Neural progenitor cell (in vitro differentiated cells): ENCODE measurements around the gene RAB31. TPM values are rescaled to one million over a fixed set of nuclear protein-coding genes. Genes with fewer than 3 reads are reported as not detected.

Experiments
- DNase-seq: peaks from one replicate; pipeline ENCODE4 v3.0.0-alpha.2; 2016; ENCODE audit warnings: low spot score
- H2AFZ ChIP-seq: fragments of 200-600 bp; sonication (generic); replicated peaks from 2 replicates; pipeline ENCODE4 v1.6.1; 2016; ENCODE audit warnings: antibody characterized with exemption
- H3F3A ChIP-seq: fragments of 200-600 bp; sonication (generic); 2 replicates; pipeline ENCODE4 v1.6.1; 2016; ENCODE audit warnings: antibody characterized with exemption, low read depth
- H3K27ac ChIP-seq: fragments of 200-600 bp; sonication (generic); 2 replicates; pipeline ENCODE4 v1.5.1; 2016; ENCODE audit warnings: mild to moderate bottlenecking
- H3K27me3 ChIP-seq: fragments of 200-600 bp; sonication (generic); 2 replicates; pipeline ENCODE4 v1.6.1; 2016; ENCODE audit warnings: mild to moderate bottlenecking, moderate library complexity
- H3K36me3 ChIP-seq: fragments of 200-600 bp; sonication (generic); 2 replicates; pipeline ENCODE4 v1.5.1; 2016
- H3K4me1 ChIP-seq: fragments of 200-600 bp; sonication (generic); 2 replicates; pipeline ENCODE4 v1.6.1; 2016; ENCODE audit warnings: mixed run types
- H3K4me2 ChIP-seq: fragments of 200-600 bp; sonication (generic); 2 replicates; pipeline ENCODE4 v1.6.1; 2016
- H3K4me3 ChIP-seq: fragments of 200-600 bp; sonication (generic); 2 replicates; pipeline ENCODE4 v1.5.1; 2016
- H3K79me2 ChIP-seq: fragments of 200-600 bp; sonication (generic); 2 replicates; pipeline ENCODE4 v1.6.1; 2016; ENCODE audit warnings: low read depth
- H3K9ac ChIP-seq: fragments of 200-600 bp; sonication (generic); 2 replicates; pipeline ENCODE4 v1.6.1; 2016
- H3K9me3 ChIP-seq: fragments of 200-600 bp; sonication (generic); 2 replicates; pipeline ENCODE4 v1.5.1; 2016; ENCODE audit warnings: low read depth
- H4K20me1 ChIP-seq: fragments of 200-600 bp; sonication (generic); 2 replicates; pipeline ENCODE4 v1.6.1; 2016; ENCODE audit warnings: low read depth
- H3K27ac Mint-ChIP-seq: 3 replicates; pipeline ENCODE4 v1.8.0; 2021; ENCODE audit warnings: mixed read lengths
- H3K27me3 Mint-ChIP-seq: 2 replicates; pipeline ENCODE4 v1.8.0; 2022; ENCODE audit warnings: low read depth, mild to moderate bottlenecking, inconsistent platforms, moderate library complexity, mixed read lengths; ENCODE audit not compliant: insufficient read depth
- H3K36me3 Mint-ChIP-seq: 3 replicates; pipeline ENCODE4 v1.8.0; 2021; ENCODE audit warnings: mixed read lengths
- H3K4me1 Mint-ChIP-seq: 3 replicates; pipeline ENCODE4 v1.8.0; 2021; ENCODE audit warnings: mixed read lengths
- H3K4me3 Mint-ChIP-seq: 3 replicates; pipeline ENCODE4 v1.8.0; 2021; ENCODE audit warnings: mild to moderate bottlenecking, moderate library complexity, mixed read lengths
- H3K9me3 Mint-ChIP-seq: 3 replicates; pipeline ENCODE4 v1.8.0; 2020; ENCODE audit warnings: mixed read lengths
- CTCF ChIP-seq: fragments of 200-600 bp; sonication (generic); IDR thresholded peaks from 2 replicates; pipeline ENCODE4 v1.5.1; 2017; ENCODE audit warnings: antibody characterized with exemption, mild to moderate bottlenecking
- EZH2 ChIP-seq: fragments of 200-600 bp; sonication (generic); IDR thresholded peaks from 2 replicates; pipeline ENCODE4 v1.6.1; 2017; ENCODE audit warnings: antibody characterized with exemption, mild to moderate bottlenecking, moderate library complexity
- EZH2phosphoT487 ChIP-seq: fragments of 200-600 bp; sonication (generic); IDR thresholded peaks from 2 replicates; pipeline ENCODE4 v1.6.1; 2017; ENCODE audit warnings: antibody characterized with exemption
- total RNA-seq: library from RNA; depleted of rRNA; stranded (reverse); fragments of >200 nt; gene quantifications from 2 replicates; pipeline ENCODE4 v1.2.3, GENCODE V29; 2015; ENCODE audit warnings: low replicate concordance

The RAB31 gene
- total RNA-seq, 1 donor from 2014 or later = 5.0 TPM

GRCh38 chr18:9683418-9684396, 24.4 kb upstream of the RAB31 start:
- H2AFZ ChIP-seq = no peak overlapping the region
- no peaks in the 10 kb centered on the region for H3K79me2 ChIP-seq
- TF ChIP-seq EZH2 = no peak
- peak; percentile 10 for TF ChIP-seq CTCF
- TF ChIP-seq EZH2phosphoT487 = no peak
- H3K27ac Mint-ChIP-seq = no peak overlapping the region
- H3K36me3 Mint-ChIP-seq = no peaks in the 10 kb centered on the region
- peaks cover 9% of the 10 kb centered on the region for H3K27me3 Mint-ChIP-seq
- H4K20me1 ChIP-seq = no peaks in the 10 kb centered on the region
- no peaks in the 10 kb centered on the region for H3K4me1 Mint-ChIP-seq
- no peak overlapping the region for H3K27ac ChIP-seq
- no peaks in the 10 kb centered on the region for H3K27me3 ChIP-seq
- peaks cover 7% of the 10 kb centered on the region for H3K4me1 ChIP-seq
- H3K9me3 ChIP-seq = no peaks in the 10 kb centered on the region
- H3K4me3 ChIP-seq = no peak overlapping the region
- H3K36me3 ChIP-seq = no peaks in the 10 kb centered on the region
- no peak for DNase-seq
- no peak overlapping the region for H3K9ac ChIP-seq
- no peak overlapping the region for H3K4me2 ChIP-seq
- H3F3A ChIP-seq = no peaks in the 10 kb centered on the region
- H3K9me3 Mint-ChIP-seq = peaks cover 1% of the 10 kb centered on the region
- H3K4me3 Mint-ChIP-seq = no peak overlapping the region

- Histone ChIP-seq H3K4me3 (no peak overlapping the region), H2AFZ (no peak overlapping the region)
Measured at GRCh38 chr18:9684881-9685614, 23.1 kb upstream of the RAB31 start.

GRCh38 chr18:9685615-9685890, 22.5 kb upstream of the RAB31 start:
- Mint-ChIP-seq H3K27ac (no peak overlapping the region), H3K9me3 (no peaks in the 10 kb centered on the region), H3K4me3 (no peak overlapping the region), H3K27me3 (peaks cover 7% of the 10 kb centered on the region), H3K36me3 (no peaks in the 10 kb centered on the region), H3K4me1 (no peaks in the 10 kb centered on the region)
- H3K4me2 ChIP-seq = no peak overlapping the region
- H2AFZ ChIP-seq = no peak overlapping the region
- no peak overlapping the region for H3K4me3 ChIP-seq
- no peak overlapping the region for H3K27ac ChIP-seq
- no peak for DNase-seq
- no peaks in the 10 kb centered on the region for H3K79me2 ChIP-seq
- H4K20me1 ChIP-seq = no peaks in the 10 kb centered on the region
- H3K9me3 ChIP-seq = no peaks in the 10 kb centered on the region
- H3K4me1 ChIP-seq = peaks cover 7% of the 10 kb centered on the region
- no peak for TF ChIP-seq EZH2
- no peak for TF ChIP-seq CTCF
- no peak for TF ChIP-seq EZH2phosphoT487
- no peak overlapping the region for H3K9ac ChIP-seq
- H3F3A ChIP-seq = no peaks in the 10 kb centered on the region
- no peaks in the 10 kb centered on the region for H3K27me3 ChIP-seq
- no peaks in the 10 kb centered on the region for H3K36me3 ChIP-seq

More at GRCh38 chr18:9684881-9685614, 23.1 kb upstream of the RAB31 start:
- Mint-ChIP-seq H3K27me3 (peaks cover 7% of the 10 kb centered on the region), H3K36me3 (no peaks in the 10 kb centered on the region), H3K4me3 (no peak overlapping the region), H3K27ac (no peak overlapping the region), H3K4me1 (no peaks in the 10 kb centered on the region), H3K9me3 (no peaks in the 10 kb centered on the region)
- no peaks in the 10 kb centered on the region for H3K9me3 ChIP-seq
- H3K27me3 ChIP-seq = no peaks in the 10 kb centered on the region
- no peak overlapping the region for H3K4me2 ChIP-seq
- H3K4me1 ChIP-seq = peaks cover 7% of the 10 kb centered on the region
- no peak for DNase-seq
- no peak overlapping the region for H3K27ac ChIP-seq
- no peaks in the 10 kb centered on the region for H3K36me3 ChIP-seq
- H3F3A ChIP-seq = no peaks in the 10 kb centered on the region
- no peaks in the 10 kb centered on the region for H3K79me2 ChIP-seq
- no peak for TF ChIP-seq EZH2phosphoT487
- TF ChIP-seq CTCF = no peak
- no peak for TF ChIP-seq EZH2
- no peaks in the 10 kb centered on the region for H4K20me1 ChIP-seq
- H3K9ac ChIP-seq = no peak overlapping the region
